ENCODE results near the gene ICOS.
A peak's percentile ranks its signal among the peaks of the same experiment; 100 is the strongest.

ICOS gene

GRCh38 chr2:203897544-203897943 is 39.0 kb upstream of the ICOS start:
- Histone ChIP-seq H3K27me3 (replicated peaks; ENCODE audit: insufficient read depth, low read length) (no peaks in the 10 kb centered on the region), H3K36me3 (replicated peaks; ENCODE audit: insufficient read depth, low read length) (no peaks in the 10 kb centered on the region), H3K9ac (ENCODE audit: low read length) (peak overlapping the region; percentile 19; the same call in 1 of the 2 replicates), H3K9me2 (replicated peaks; ENCODE audit: insufficient read depth, low read length) (no peaks in the 10 kb centered on the region), H3K4me3 (ENCODE audit: low read length) (no peak overlapping the region), H3K4me2 (ENCODE audit: low read depth, low read length) (peak overlapping the region; percentile 39), H3F3A (ENCODE audit: insufficient read depth, low read length) (peaks cover 15% of the 10 kb centered on the region), H4K20me1 (ENCODE audit: insufficient read depth, low read length) (no peaks in the 10 kb centered on the region), H3K27ac (ENCODE audit: low read length) (peak overlapping the region; percentile 71), H3K9me3 (replicated peaks; ENCODE audit: insufficient read depth, low read length) (no peaks in the 10 kb centered on the region), H2AFZ (ENCODE audit: low read length) (0 out of 2 replicates have a peak overlapping the region, but pooled peaks have one; percentile 9), H3K4me1 (ENCODE audit: low read length) (peaks cover 26% of the 10 kb centered on the region), H3K79me2 (ENCODE audit: low read length) (no peaks in the 10 kb centered on the region)
- DNase-seq: peak; percentile 55
- TF ChIP-seq CTCF (IDR thresholded peaks at IDR 0.05; ENCODE audit: low read length) (no peak), EZH2phosphoT487 (IDR thresholded peaks at IDR 0.05; ENCODE audit: low read length) (no peak), EZH2 (optimal IDR thresholded peaks at IDR 0.05; ENCODE audit: low read depth, low read length) (no peak)

GRCh38 chr2:203898657-203899056 is 37.9 kb upstream of the ICOS start:
- H3K4me1 ChIP-seq (ENCODE audit: low read length): peaks cover 26% of the 10 kb centered on the region
- H3K9ac ChIP-seq (ENCODE audit: low read length): no peak overlapping the region
- no peaks in the 10 kb centered on the region for H3K27me3 ChIP-seq (replicated peaks; ENCODE audit: insufficient read depth, low read length)
- H3K4me2 ChIP-seq (ENCODE audit: low read depth, low read length): 0 out of 2 replicates have a peak overlapping the region, but pooled peaks have one; percentile 2
- no peak overlapping the region for H2AFZ ChIP-seq (ENCODE audit: low read length)
- no peaks in the 10 kb centered on the region for H3K9me2 ChIP-seq (replicated peaks; ENCODE audit: insufficient read depth, low read length)
- peaks cover 15% of the 10 kb centered on the region for H3F3A ChIP-seq (ENCODE audit: insufficient read depth, low read length)
- no peaks in the 10 kb centered on the region for H3K36me3 ChIP-seq (replicated peaks; ENCODE audit: insufficient read depth, low read length)
- TF ChIP-seq CTCF (IDR thresholded peaks at IDR 0.05; ENCODE audit: low read length) (no peak), EZH2phosphoT487 (IDR thresholded peaks at IDR 0.05; ENCODE audit: low read length) (no peak), EZH2 (optimal IDR thresholded peaks at IDR 0.05; ENCODE audit: low read depth, low read length) (no peak)
- no peaks in the 10 kb centered on the region for H4K20me1 ChIP-seq (ENCODE audit: insufficient read depth, low read length)
- H3K4me3 ChIP-seq (ENCODE audit: low read length): no peak overlapping the region
- H3K79me2 ChIP-seq (ENCODE audit: low read length): no peaks in the 10 kb centered on the region
- no peak for DNase-seq
- H3K9me3 ChIP-seq (replicated peaks; ENCODE audit: insufficient read depth, low read length): no peaks in the 10 kb centered on the region
- H3K27ac ChIP-seq (ENCODE audit: low read length): peak overlapping the region; percentile 71; the same call in 1 of the 2 replicates

- Histone ChIP-seq H3F3A (ENCODE audit: insufficient read depth, low read length) (peaks cover 15% of the 10 kb centered on the region), H3K9me2 (replicated peaks; ENCODE audit: insufficient read depth, low read length) (no peaks in the 10 kb centered on the region), H2AFZ (ENCODE audit: low read length) (no peak overlapping the region), H3K9me3 (replicated peaks; ENCODE audit: insufficient read depth, low read length) (no peaks in the 10 kb centered on the region), H3K27ac (ENCODE audit: low read length) (no peak overlapping the region), H3K27me3 (replicated peaks; ENCODE audit: insufficient read depth, low read length) (no peaks in the 10 kb centered on the region), H3K4me3 (ENCODE audit: low read length) (no peak overlapping the region), H3K79me2 (ENCODE audit: low read length) (no peaks in the 10 kb centered on the region), H3K9ac (ENCODE audit: low read length) (no peak overlapping the region), H4K20me1 (ENCODE audit: insufficient read depth, low read length) (no peaks in the 10 kb centered on the region), H3K4me2 (ENCODE audit: low read depth, low read length) (no peak overlapping the region), H3K36me3 (replicated peaks; ENCODE audit: insufficient read depth, low read length) (no peaks in the 10 kb centered on the region), H3K4me1 (ENCODE audit: low read length) (peaks cover 26% of the 10 kb centered on the region)
- TF ChIP-seq EZH2 (optimal IDR thresholded peaks at IDR 0.05; ENCODE audit: low read depth, low read length) (no peak), CTCF (IDR thresholded peaks at IDR 0.05; ENCODE audit: low read length) (no peak), EZH2phosphoT487 (IDR thresholded peaks at IDR 0.05; ENCODE audit: low read length) (no peak)
- no peak for DNase-seq
These were observed 36.3 kb upstream of the ICOS start for GRCh38 chr2:203900253-203900652.

All from MM.1S (cell line).